NCI-H510A (cell line): ENCODE measurements around the gene CBLC.

Experiments
- DNase-seq: peaks from one replicate; lab custom pipeline; 2025; lab: John Stamatoyannopoulos, UW

CBLC gene

GRCh38 chr19:44799627-44800346 is 22.1 kb downstream of the CBLC start:
- DNase-seq = no peak

GRCh38 chr19:44800461-44800860 is 22.8 kb downstream of the CBLC start:
- peak; percentile 72 for DNase-seq

GRCh38 chr19:44803442-44804428 is 26.0 kb downstream of the CBLC start:
- peak; percentile 92 for DNase-seq

GRCh38 chr19:44806291-44806690 is 28.6 kb downstream of the CBLC start:
- DNase-seq = no peak

- DNase-seq = peak; percentile 90
Observed at GRCh38 chr19:44807162-44807561, 29.5 kb downstream of the CBLC start.

- peak; percentile 60 for DNase-seq
Observed at GRCh38 chr19:44807652-44808462, 30.2 kb downstream of the CBLC start.

- DNase-seq = peak; percentile 49
Observed at GRCh38 chr19:44808463-44809371, 31.0 kb downstream of the CBLC start, which contains the start of gene BCAM. BCAM (plus strand) TSS chr19:44809103; CDS start chr19:44809125, 22 bp downstream.

- DNase-seq = no peak
Observed at GRCh38 chr19:44809577-44810233, 32.0 kb downstream of the CBLC start.

- no peak for DNase-seq
Observed at GRCh38 chr19:44810234-44811121, 32.8 kb downstream of the CBLC start.

GRCh38 chr19:44811122-44811419 is 33.4 kb downstream of the CBLC start:
- DNase-seq = no peak

- DNase-seq = no peak
Observed at GRCh38 chr19:44812142-44812718, 34.5 kb downstream of the CBLC start.

- DNase-seq = no peak
Observed at GRCh38 chr19:44813070-44813840, 35.6 kb downstream of the CBLC start.

GRCh38 chr19:44813841-44814470 is 36.3 kb downstream of the CBLC start:
- DNase-seq = no peak

- no peak for DNase-seq
Observed at GRCh38 chr19:44814517-44814916, 36.8 kb downstream of the CBLC start.

GRCh38 chr19:44816301-44816700 is 38.6 kb downstream of the CBLC start:
- no peak for DNase-seq

- no peak for DNase-seq
Observed at GRCh38 chr19:44817725-44818465, 40.2 kb downstream of the CBLC start.

- no peak for DNase-seq
Observed at GRCh38 chr19:44818466-44819031, 40.9 kb downstream of the CBLC start.
